ENCODE data around the gene ARL8B.

The ARL8B gene

GRCh38 chr3:5136211-5136918 lies 14.3 kb downstream of the ARL8B start:
- TF ChIP-seq ZFP30 (CRISPR knock-in tag; IDR thresholded peaks at IDR 0.05) (no peak), ZNF70 (CRISPR knock-in tag; IDR thresholded peaks at IDR 0.05) (no peak), ZNF8 (CRISPR knock-in tag; IDR thresholded peaks at IDR 0.05) (no peak), TCF4 (CRISPR knock-in tag; IDR thresholded peaks at IDR 0.05; ENCODE audit: borderline replicate concordance) (no peak), ARNTL (CRISPR knock-in tag; IDR thresholded peaks at IDR 0.05; ENCODE audit: borderline replicate concordance, low read depth) (no peak), BACH2 (CRISPR knock-in tag; IDR thresholded peaks at IDR 0.05; ENCODE audit: borderline replicate concordance) (no peak), TOX (CRISPR knock-in tag; IDR thresholded peaks at IDR 0.05; ENCODE audit: borderline replicate concordance) (no peak), POU6F1 (CRISPR knock-in tag; IDR thresholded peaks at IDR 0.05; ENCODE audit: borderline replicate concordance, low read depth) (no peak), ZFP3 (CRISPR knock-in tag; IDR thresholded peaks at IDR 0.05) (no peak)
- peak; percentile 77 for ATAC-seq

DNA sequence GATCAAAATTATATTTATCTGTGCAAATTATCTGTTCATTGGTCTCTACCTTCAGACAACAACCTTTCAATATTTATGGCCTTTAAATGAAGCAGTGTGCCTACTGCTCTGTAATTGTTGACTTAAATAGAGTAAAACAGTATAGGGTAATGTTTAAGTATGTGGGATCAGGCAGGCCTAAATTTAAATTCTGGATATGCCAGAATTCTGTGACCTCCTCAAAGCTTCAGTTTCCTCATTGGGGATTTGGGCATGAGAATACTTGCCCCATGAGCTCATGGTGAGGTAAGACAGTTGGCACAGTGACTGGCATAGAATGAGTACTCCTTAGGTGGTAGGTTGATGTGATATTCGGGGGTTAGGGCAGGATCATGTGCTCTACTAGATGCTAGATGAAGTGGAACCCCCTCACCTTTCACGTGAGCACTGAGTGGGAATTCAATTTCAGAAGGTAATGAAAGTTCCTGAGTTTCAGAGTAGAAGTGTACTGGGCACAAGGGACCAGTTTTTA lies 14.9 kb downstream of the ARL8B start:
- TF ChIP-seq, protein P1, sequence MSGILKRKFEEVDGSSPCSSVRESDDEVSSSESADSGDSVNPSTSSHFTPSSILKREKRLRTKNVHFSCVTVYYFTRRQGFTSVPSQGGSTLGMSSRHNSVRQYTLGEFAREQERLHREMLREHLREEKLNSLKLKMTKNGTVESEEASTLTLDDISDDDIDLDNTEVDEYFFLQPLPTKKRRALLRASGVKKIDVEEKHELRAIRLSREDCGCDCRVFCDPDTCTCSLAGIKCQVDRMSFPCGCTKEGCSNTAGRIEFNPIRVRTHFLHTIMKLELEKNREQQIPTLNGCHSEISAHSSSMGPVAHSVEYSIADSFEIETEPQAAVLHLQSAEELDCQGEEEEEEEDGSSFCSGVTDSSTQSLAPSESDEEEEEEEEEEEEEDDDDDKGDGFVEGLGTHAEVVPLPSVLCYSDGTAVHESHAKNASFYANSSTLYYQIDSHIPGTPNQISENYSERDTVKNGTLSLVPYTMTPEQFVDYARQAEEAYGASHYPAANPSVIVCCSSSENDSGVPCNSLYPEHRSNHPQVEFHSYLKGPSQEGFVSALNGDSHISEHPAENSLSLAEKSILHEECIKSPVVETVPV (CRISPR knock-in tag; IDR thresholded peaks at IDR 0.05) = no peak
- TF ChIP-seq OSR1 (CRISPR knock-in tag; IDR thresholded peaks at IDR 0.05) = no peak
- no peak for TF ChIP-seq TCF4 (CRISPR knock-in tag; IDR thresholded peaks at IDR 0.05; ENCODE audit: borderline replicate concordance)
- no peak for TF ChIP-seq CSDC2 (CRISPR knock-in tag; IDR thresholded peaks at IDR 0.05)
- TF ChIP-seq ZC3H10 (CRISPR knock-in tag; IDR thresholded peaks at IDR 0.05) = no peak
- no peak for TF ChIP-seq ZNF8 (CRISPR knock-in tag; IDR thresholded peaks at IDR 0.05)
- TF ChIP-seq PATZ1 (CRISPR knock-in tag; IDR thresholded peaks at IDR 0.05; ENCODE audit: borderline replicate concordance) = no peak
- no peak for TF ChIP-seq ARNTL (CRISPR knock-in tag; IDR thresholded peaks at IDR 0.05; ENCODE audit: borderline replicate concordance, low read depth)
- peak; percentile 8 for ATAC-seq

- ATAC-seq = peak; percentile 86
- TF ChIP-seq POU6F1 (CRISPR knock-in tag; IDR thresholded peaks at IDR 0.05; ENCODE audit: borderline replicate concordance, low read depth) = no peak
- no peak for TF ChIP-seq ZNF70 (CRISPR knock-in tag; IDR thresholded peaks at IDR 0.05)
- TF ChIP-seq CREB5 (CRISPR knock-in tag; IDR thresholded peaks at IDR 0.05; ENCODE audit: low read depth) = no peak
- no peak for TF ChIP-seq RARB (CRISPR knock-in tag; IDR thresholded peaks at IDR 0.05)
- no peak for TF ChIP-seq OSR1 (CRISPR knock-in tag; IDR thresholded peaks at IDR 0.05)
- TF ChIP-seq, protein P1 (CRISPR knock-in tag; IDR thresholded peaks at IDR 0.05) = no peak
- TF ChIP-seq ZC3H10 (CRISPR knock-in tag; IDR thresholded peaks at IDR 0.05) = no peak
- no peak for TF ChIP-seq TCF4 (CRISPR knock-in tag; IDR thresholded peaks at IDR 0.05; ENCODE audit: borderline replicate concordance)
- TF ChIP-seq ZNF565 (CRISPR knock-in tag; conservative IDR thresholded peaks at IDR 0.05; ENCODE audit: low read depth) = no peak
- TF ChIP-seq CSDC2 (CRISPR knock-in tag; IDR thresholded peaks at IDR 0.05) = no peak
These were observed 16.3 kb downstream of the ARL8B start for GRCh38 chr3:5138214-5138981.
